ENCODE data around the gene PTPN14. TPM values are rescaled to one million over a fixed set of nuclear protein-coding genes. Genes with fewer than 3 reads are reported as not detected.

Gene PTPN14
- total RNA-seq, 5 donors from 2014 or later (not counting 1 experiment from before 2014, with no cell fraction given) = 0.02 to 0.36 (median 0.29) TPM

DNA sequence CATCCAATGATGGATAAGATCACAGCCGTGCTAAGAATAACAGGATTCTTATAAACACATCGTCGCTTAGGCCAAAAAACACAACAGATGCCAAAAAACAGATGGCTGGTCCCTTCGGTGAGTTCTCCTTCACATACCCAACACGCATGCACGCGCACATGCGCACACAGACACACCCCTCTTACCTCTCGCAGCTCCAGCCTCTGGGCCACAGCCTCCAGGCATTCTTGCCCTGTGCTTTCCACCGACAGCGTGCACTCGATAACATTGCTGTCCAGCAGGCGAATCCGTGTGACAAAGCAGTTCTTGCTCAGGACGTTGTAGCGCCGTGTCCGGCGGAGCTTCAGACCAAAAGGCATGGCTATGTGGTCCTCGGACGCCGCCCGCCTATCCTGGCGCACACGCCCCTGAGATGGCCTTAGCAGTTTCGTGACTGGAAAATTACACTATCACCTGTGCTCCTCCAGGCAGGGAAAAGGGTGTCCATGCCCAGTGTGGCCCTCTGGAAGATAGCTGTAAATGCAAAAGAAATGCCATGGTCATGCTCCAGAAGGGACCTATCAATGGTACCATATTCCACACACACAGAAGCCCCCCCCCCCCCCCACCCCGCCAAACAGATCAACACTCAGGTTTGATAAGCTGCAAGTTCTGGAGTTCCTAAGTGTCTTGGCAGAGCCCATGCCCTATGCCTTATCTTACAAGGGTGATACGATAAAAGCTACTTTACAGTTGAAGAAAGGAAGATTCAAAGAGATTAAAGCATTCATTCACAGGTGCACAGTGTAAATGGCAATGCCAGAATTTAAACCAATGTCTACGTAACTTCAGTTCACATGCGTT, 86.7 kb downstream of the PTPN14 start:
- Mint-ChIP-seq H3K9me3 (no peaks in the 10 kb centered on the region), H3K36me3 (no peaks in the 10 kb centered on the region), H3K4me1 (no peaks in the 10 kb centered on the region), H3K4me3 (no peak overlapping the region), H3K27ac (no peak overlapping the region), H3K27me3 (peaks cover 0 to 10% of the 10 kb centered on the region in 2 donors)
- H3K4me3 ChIP-seq (ENCODE audit: control insufficient read depth in 1 of 2, extremely low read depth in 1 of 2, low read length in 1 of 2) = no peak overlapping the region
- H3K9me3 ChIP-seq = no peaks in the 10 kb centered on the region
- DNase-seq (no peak), ATAC-seq (replicated peaks in 1 of 4) (no peak)
- H3K27me3 ChIP-seq (replicated peaks in 1 of 2; ENCODE audit: control insufficient read depth in 2 of 2, extremely low read depth in 1 of 2, insufficient read depth in 2 of 2, low read length in 1 of 2) = no peaks in the 10 kb centered on the region
- ChIA-PET CTCF (interaction anchor here in 1 of 2 donors (0.6 kb wide), 1 partner anchor 60 kb away, joined by 7 read pairs; no protein-coding TSS in a partner anchor), POLR2A (interaction anchor here (0.6 kb wide), 3 partner anchors 12 to 140 kb away, joined by 3 to 6 read pairs (median 5); no protein-coding TSS in a partner anchor)
- WGBS (ENCODE audit: insufficient coverage) = 91% methylated on average over 26 of the region's 30 CpGs
- H3K27ac ChIP-seq (ENCODE audit: low read length) = no peak overlapping the region
- H3K4me1 ChIP-seq (ENCODE audit: control insufficient read depth in 1 of 2, extremely low read depth in 1 of 2, insufficient read depth in 2 of 2, low read length in 2 of 2) = no peaks in the 10 kb centered on the region
- no peaks in the 10 kb centered on the region for H3K36me3 ChIP-seq (ENCODE audit: control insufficient read depth in 2 of 2, extremely low read depth in 1 of 2, insufficient read depth in 1 of 2, low read length in 1 of 2)

DNA sequence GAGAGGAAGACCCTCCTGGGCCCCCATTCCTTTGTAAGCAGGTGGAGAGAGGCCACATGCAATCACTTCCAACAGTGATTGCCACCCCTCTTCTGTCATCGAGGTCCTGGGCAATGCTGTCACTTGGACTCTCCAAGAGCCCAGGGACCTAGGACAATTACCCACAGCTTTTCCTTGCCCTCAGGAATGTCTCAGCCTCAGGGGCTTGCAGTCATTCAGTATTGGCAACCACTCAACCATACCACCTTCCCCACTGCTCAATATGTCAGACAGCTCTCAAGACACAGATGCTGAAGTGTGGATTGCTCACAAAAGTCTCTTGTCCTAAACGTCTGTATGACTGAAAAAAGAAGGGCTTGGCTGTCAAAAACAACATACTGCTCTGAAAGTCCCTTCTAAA, 87.8 kb downstream of the PTPN14 start:
- CTCF ChIA-PET = no interaction called here

DNA sequence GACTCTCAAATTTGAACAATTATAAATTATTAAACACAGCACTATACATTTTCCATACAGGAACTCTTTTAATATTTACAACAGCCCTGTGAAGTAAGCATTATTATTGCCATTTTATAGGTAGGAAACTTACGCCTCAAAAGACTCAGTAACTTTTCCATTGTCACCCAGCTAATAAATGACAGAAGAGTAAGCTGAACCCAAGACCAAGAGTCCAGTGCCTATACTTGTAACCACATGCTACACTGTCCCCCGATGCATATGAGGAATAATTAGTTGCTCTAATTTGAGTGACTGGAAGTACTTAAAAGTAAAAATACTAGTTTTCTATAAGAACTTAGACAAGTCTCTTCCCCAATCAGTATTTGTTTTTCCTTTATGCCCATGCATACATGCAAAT, 88.5 kb downstream of the PTPN14 start:
- Histone ChIP-seq H3K36me3 (ENCODE audit: control insufficient read depth in 2 of 2, extremely low read depth in 1 of 2, insufficient read depth in 1 of 2, low read length in 1 of 2) (no peaks in the 10 kb centered on the region), H3K4me1 (ENCODE audit: control insufficient read depth in 1 of 2, extremely low read depth in 1 of 2, insufficient read depth in 2 of 2, low read length in 2 of 2) (no peaks in the 10 kb centered on the region), H3K9me3 (no peaks in the 10 kb centered on the region), H3K27me3 (replicated peaks in 1 of 2; ENCODE audit: control insufficient read depth in 2 of 2, extremely low read depth in 1 of 2, insufficient read depth in 2 of 2, low read length in 1 of 2) (no peaks in the 10 kb centered on the region), H3K4me3 (ENCODE audit: control insufficient read depth in 1 of 2, extremely low read depth in 1 of 2, low read length in 1 of 2) (no peak overlapping the region), H3K27ac (ENCODE audit: low read length) (no peak overlapping the region)
- no peak for ATAC-seq (replicated peaks in 1 of 4)
- WGBS (ENCODE audit: insufficient coverage) = no CpG with 5 or more reads among the region's 2 CpGs
- H3K4me1 Mint-ChIP-seq = no peaks in the 10 kb centered on the region
- no peak overlapping the region for H3K4me3 Mint-ChIP-seq
- no peak for DNase-seq
- no peaks in the 10 kb centered on the region for H3K36me3 Mint-ChIP-seq
- ChIA-PET POLR2A (no interaction called here), CTCF (no interaction called here)
- no peak overlapping the region for H3K27ac Mint-ChIP-seq
- no peaks in the 10 kb centered on the region for H3K9me3 Mint-ChIP-seq
- H3K27me3 Mint-ChIP-seq = peaks cover 0 to 3% of the 10 kb centered on the region in 2 donors

More for the DNA sequence above, 87.8 kb downstream of the PTPN14 start:
- DNase-seq = no peak
- Mint-ChIP-seq H3K27ac (no peak overlapping the region), H3K4me1 (no peaks in the 10 kb centered on the region), H3K9me3 (no peaks in the 10 kb centered on the region), H3K36me3 (no peaks in the 10 kb centered on the region), H3K27me3 (peaks cover 0 to 8% of the 10 kb centered on the region in 2 donors), H3K4me3 (no peak overlapping the region)
- H3K36me3 ChIP-seq (ENCODE audit: control insufficient read depth in 2 of 2, extremely low read depth in 1 of 2, insufficient read depth in 1 of 2, low read length in 1 of 2) = no peaks in the 10 kb centered on the region
- H3K4me3 ChIP-seq (ENCODE audit: control insufficient read depth in 1 of 2, extremely low read depth in 1 of 2, low read length in 1 of 2) = no peak overlapping the region
- no peaks in the 10 kb centered on the region for H3K9me3 ChIP-seq
- H3K4me1 ChIP-seq (ENCODE audit: control insufficient read depth in 1 of 2, extremely low read depth in 1 of 2, insufficient read depth in 2 of 2, low read length in 2 of 2) = no peaks in the 10 kb centered on the region
- H3K27me3 ChIP-seq (replicated peaks in 1 of 2; ENCODE audit: control insufficient read depth in 2 of 2, extremely low read depth in 1 of 2, insufficient read depth in 2 of 2, low read length in 1 of 2) = no peaks in the 10 kb centered on the region
- POLR2A ChIA-PET = no interaction called here
- no peak for ATAC-seq (replicated peaks in 1 of 4)
- no peak overlapping the region for H3K27ac ChIP-seq (ENCODE audit: low read length)
- WGBS (ENCODE audit: insufficient coverage) = 43% methylated on average over 2 of the region's 2 CpGs

DNA sequence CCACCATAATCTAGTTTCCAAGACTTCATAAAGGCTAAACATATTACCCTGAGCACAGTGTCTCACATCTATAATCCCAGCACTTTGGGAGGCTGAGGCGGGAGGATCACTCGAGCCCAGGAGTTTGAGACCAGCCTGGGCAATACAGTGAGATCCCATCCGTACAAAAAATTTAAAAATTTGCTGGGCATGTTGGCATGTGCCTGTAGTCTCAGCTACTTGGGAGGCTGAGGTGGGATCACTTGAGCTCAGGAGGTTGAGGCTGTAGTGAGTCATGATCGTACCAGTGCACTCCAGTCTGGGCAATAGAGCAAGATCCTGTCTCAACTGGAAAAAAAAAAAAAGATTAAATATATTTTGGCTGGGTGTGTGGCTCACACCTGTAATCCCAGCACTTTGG, 90.1 kb downstream of the PTPN14 start:
- H3K27me3 Mint-ChIP-seq = no peaks in the 10 kb centered on the region
- DNase-seq (no peak), ATAC-seq (replicated peaks in 1 of 4) (no peak)
- WGBS (ENCODE audit: insufficient coverage) = 86% methylated on average over 1 of the region's 4 CpGs
- H3K9me3 Mint-ChIP-seq = no peaks in the 10 kb centered on the region
- Histone ChIP-seq H3K4me3 (ENCODE audit: control insufficient read depth in 1 of 2, extremely low read depth in 1 of 2, low read length in 1 of 2) (no peak overlapping the region), H3K4me1 (ENCODE audit: control insufficient read depth in 1 of 2, extremely low read depth in 1 of 2, insufficient read depth in 2 of 2, low read length in 2 of 2) (no peaks in the 10 kb centered on the region), H3K36me3 (ENCODE audit: control insufficient read depth in 2 of 2, extremely low read depth in 1 of 2, insufficient read depth in 1 of 2, low read length in 1 of 2) (no peaks in the 10 kb centered on the region), H3K9me3 (no peaks in the 10 kb centered on the region), H3K27me3 (replicated peaks in 1 of 2; ENCODE audit: control insufficient read depth in 2 of 2, extremely low read depth in 1 of 2, insufficient read depth in 2 of 2, low read length in 1 of 2) (no peaks in the 10 kb centered on the region), H3K27ac (ENCODE audit: low read length) (no peak overlapping the region)
- H3K4me1 Mint-ChIP-seq = no peaks in the 10 kb centered on the region
- ChIA-PET POLR2A (interaction anchor here (0.6 kb wide), 2 partner anchors 19 to 152 kb away, joined by 3 read pairs; no protein-coding TSS in a partner anchor), CTCF (no interaction called here)
- H3K36me3 Mint-ChIP-seq = no peaks in the 10 kb centered on the region
- no peak overlapping the region for H3K27ac Mint-ChIP-seq
- H3K4me3 Mint-ChIP-seq = no peak overlapping the region

DNA sequence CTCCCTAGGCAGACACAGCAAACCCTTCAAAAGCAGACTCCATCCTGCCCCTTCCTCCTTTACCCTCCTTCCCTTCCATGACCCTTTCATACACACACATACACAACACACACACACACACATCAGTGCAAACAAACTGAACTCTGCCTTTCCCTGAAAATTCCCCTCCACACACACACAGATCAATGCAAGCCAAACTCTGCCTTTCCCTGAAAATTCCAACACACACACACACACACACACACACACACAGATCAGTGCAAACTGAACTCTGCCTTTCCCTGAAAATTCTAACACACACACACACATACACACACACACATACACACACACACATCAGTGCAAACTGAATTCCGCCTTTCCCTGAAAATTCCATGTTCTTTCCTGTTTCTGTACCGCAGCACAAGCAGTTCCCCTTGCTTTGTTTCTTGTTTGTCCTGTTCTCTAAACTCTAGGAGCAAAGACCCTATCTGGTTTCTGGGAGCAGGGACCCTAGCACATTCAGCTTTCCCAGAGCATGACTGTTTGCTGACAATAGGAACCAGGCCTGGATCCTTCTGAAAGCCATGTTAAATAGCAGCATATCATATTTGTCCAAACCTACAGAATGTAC, 91.0 kb downstream of the PTPN14 start:
- no peaks in the 10 kb centered on the region for H3K4me1 Mint-ChIP-seq
- no peak overlapping the region for H3K4me3 Mint-ChIP-seq
- CTCF ChIA-PET = no interaction called here
- H3K27ac Mint-ChIP-seq = no peak overlapping the region
- POLR2A ChIA-PET = no interaction called here
- Histone ChIP-seq H3K4me3 (ENCODE audit: control insufficient read depth in 1 of 2, extremely low read depth in 1 of 2, low read length in 1 of 2) (no peak overlapping the region), H3K27ac (ENCODE audit: low read length) (no peak overlapping the region), H3K9me3 (no peaks in the 10 kb centered on the region), H3K27me3 (replicated peaks in 1 of 2; ENCODE audit: control insufficient read depth in 2 of 2, extremely low read depth in 1 of 2, insufficient read depth in 2 of 2, low read length in 1 of 2) (no peaks in the 10 kb centered on the region), H3K4me1 (ENCODE audit: control insufficient read depth in 1 of 2, extremely low read depth in 1 of 2, insufficient read depth in 2 of 2, low read length in 2 of 2) (no peaks in the 10 kb centered on the region), H3K36me3 (ENCODE audit: control insufficient read depth in 2 of 2, extremely low read depth in 1 of 2, insufficient read depth in 1 of 2, low read length in 1 of 2) (no peaks in the 10 kb centered on the region)
- H3K27me3 Mint-ChIP-seq = peaks cover 0 to 1% of the 10 kb centered on the region in 2 donors
- DNase-seq (no peak), ATAC-seq (replicated peaks in 1 of 4) (no peak)
- H3K9me3 Mint-ChIP-seq = no peaks in the 10 kb centered on the region
- WGBS (ENCODE audit: insufficient coverage) = 50% methylated on average over 2 of the region's 2 CpGs
- no peaks in the 10 kb centered on the region for H3K36me3 Mint-ChIP-seq

DNA sequence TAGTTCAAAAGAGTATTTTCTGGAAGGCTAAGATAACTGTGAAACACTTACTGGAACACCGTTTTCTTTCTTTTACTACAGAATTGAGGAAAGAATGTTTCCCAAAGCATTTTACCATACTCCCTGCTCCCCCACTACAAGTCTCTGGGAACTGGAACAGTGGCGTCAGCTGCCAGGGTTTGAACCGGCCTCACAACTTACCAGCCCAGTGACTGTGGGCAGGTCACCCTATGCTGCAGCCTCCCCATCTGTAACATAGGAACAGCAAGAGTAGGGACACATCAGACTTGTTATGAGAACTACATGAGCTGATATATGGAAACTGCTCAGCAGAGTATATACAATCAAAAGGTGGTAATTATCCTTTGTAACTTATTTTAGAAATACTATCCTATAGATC, 91.5 kb downstream of the PTPN14 start:
- H3K9me3 ChIP-seq = no peaks in the 10 kb centered on the region
- ChIA-PET CTCF (interaction anchor here in 1 of 2 donors (0.7 kb wide), 1 partner anchor 165 kb away, joined by 3 read pairs; no protein-coding TSS in a partner anchor), POLR2A (no interaction called here)
- H3K36me3 ChIP-seq (ENCODE audit: control insufficient read depth in 2 of 2, extremely low read depth in 1 of 2, insufficient read depth in 1 of 2, low read length in 1 of 2) = no peaks in the 10 kb centered on the region
- Mint-ChIP-seq H3K4me3 (no peak overlapping the region), H3K36me3 (no peaks in the 10 kb centered on the region), H3K9me3 (no peaks in the 10 kb centered on the region), H3K27me3 (peaks cover 0 to 4% of the 10 kb centered on the region in 2 donors), H3K27ac (no peak overlapping the region), H3K4me1 (no peaks in the 10 kb centered on the region)
- no peaks in the 10 kb centered on the region for H3K27me3 ChIP-seq (replicated peaks in 1 of 2; ENCODE audit: control insufficient read depth in 2 of 2, extremely low read depth in 1 of 2, insufficient read depth in 2 of 2, low read length in 1 of 2)
- no peak overlapping the region for H3K27ac ChIP-seq (ENCODE audit: low read length)
- no peaks in the 10 kb centered on the region for H3K4me1 ChIP-seq (ENCODE audit: control insufficient read depth in 1 of 2, extremely low read depth in 1 of 2, insufficient read depth in 2 of 2, low read length in 2 of 2)
- ATAC-seq (replicated peaks in 1 of 4) (no peak), DNase-seq (no peak)
- H3K4me3 ChIP-seq (ENCODE audit: control insufficient read depth in 1 of 2, extremely low read depth in 1 of 2, low read length in 1 of 2) = no peak overlapping the region
- 83% methylated on average over 1 of the region's 3 CpGs for WGBS (ENCODE audit: insufficient coverage)
